ENCODE data around the gene NOC3L.

The NOC3L gene

GRCh38 chr10:94366382-94366781, 3.6 kb upstream of the NOC3L start:
- no peaks in the 10 kb centered on the region for H3K27me3 ChIP-seq (replicated peaks; ENCODE audit: control insufficient read depth, insufficient read depth, low read length)
- no peaks in the 10 kb centered on the region for H3K36me3 ChIP-seq (ENCODE audit: control insufficient read depth, insufficient read depth, low read length)
- no peak for TF ChIP-seq CTCF (IDR thresholded peaks at IDR 0.05; ENCODE audit: insufficient read depth, low read length, poor library complexity, severe bottlenecking)
- no peak for DNase-seq (ENCODE audit: extremely low read depth, insufficient read length)
- H3K4me3 ChIP-seq (replicated peaks; ENCODE audit: low read depth, low read length), result no peak overlapping the region

- Histone ChIP-seq H3K27me3 (replicated peaks; ENCODE audit: control insufficient read depth, insufficient read depth, low read length) (no peaks in the 10 kb centered on the region), H3K36me3 (ENCODE audit: control insufficient read depth, insufficient read depth, low read length) (no peaks in the 10 kb centered on the region), H3K4me3 (replicated peaks; ENCODE audit: low read depth, low read length) (no peak overlapping the region)
- no peak for TF ChIP-seq CTCF (IDR thresholded peaks at IDR 0.05; ENCODE audit: insufficient read depth, low read length, poor library complexity, severe bottlenecking)
- no peak for DNase-seq (ENCODE audit: extremely low read depth, insufficient read length)
Observed at GRCh38 chr10:94364482-94364881, 1.7 kb upstream of the NOC3L start.

GRCh38 chr10:94363251-94363565, 469 bp upstream of the NOC3L start:
- no peak for TF ChIP-seq CTCF (IDR thresholded peaks at IDR 0.05; ENCODE audit: insufficient read depth, low read length, poor library complexity, severe bottlenecking)
- Histone ChIP-seq H3K4me3 (replicated peaks; ENCODE audit: low read depth, low read length) (peak overlapping the region; percentile 73), H3K36me3 (ENCODE audit: control insufficient read depth, insufficient read depth, low read length) (no peaks in the 10 kb centered on the region), H3K27me3 (replicated peaks; ENCODE audit: control insufficient read depth, insufficient read depth, low read length) (no peaks in the 10 kb centered on the region)
- DNase-seq (ENCODE audit: extremely low read depth, insufficient read length), result no peak

- TF ChIP-seq CTCF (IDR thresholded peaks at IDR 0.05; ENCODE audit: insufficient read depth, low read length, poor library complexity, severe bottlenecking), result no peak
- DNase-seq (ENCODE audit: extremely low read depth, insufficient read length), result no peak
- Histone ChIP-seq H3K27me3 (replicated peaks; ENCODE audit: control insufficient read depth, insufficient read depth, low read length) (no peaks in the 10 kb centered on the region), H3K4me3 (replicated peaks; ENCODE audit: low read depth, low read length) (peak overlapping the region; percentile 73), H3K36me3 (ENCODE audit: control insufficient read depth, insufficient read depth, low read length) (no peaks in the 10 kb centered on the region; the same call in 1 of the 2 replicates)
Observed at GRCh38 chr10:94361171-94361794, 1.5 kb downstream of the NOC3L start.

- no peaks in the 10 kb centered on the region for H3K27me3 ChIP-seq (replicated peaks; ENCODE audit: control insufficient read depth, insufficient read depth, low read length)
- no peak overlapping the region for H3K4me3 ChIP-seq (replicated peaks; ENCODE audit: low read depth, low read length)
- no peak for TF ChIP-seq CTCF (IDR thresholded peaks at IDR 0.05; ENCODE audit: insufficient read depth, low read length, poor library complexity, severe bottlenecking)
- peaks cover 1% of the 10 kb centered on the region; the same call in 1 of the 2 replicates for H3K36me3 ChIP-seq (ENCODE audit: control insufficient read depth, insufficient read depth, low read length)
- DNase-seq (ENCODE audit: extremely low read depth, insufficient read length), result no peak
Observed at GRCh38 chr10:94358480-94358879, 4.3 kb downstream of the NOC3L start.

- H3K36me3 ChIP-seq (ENCODE audit: control insufficient read depth, insufficient read depth, low read length), result peaks cover 3% of the 10 kb centered on the region; the same call in 1 of the 2 replicates
- no peaks in the 10 kb centered on the region for H3K27me3 ChIP-seq (replicated peaks; ENCODE audit: control insufficient read depth, insufficient read depth, low read length)
- no peak overlapping the region for H3K4me3 ChIP-seq (replicated peaks; ENCODE audit: low read depth, low read length)
- no peak for TF ChIP-seq CTCF (IDR thresholded peaks at IDR 0.05; ENCODE audit: insufficient read depth, low read length, poor library complexity, severe bottlenecking)
- DNase-seq (ENCODE audit: extremely low read depth, insufficient read length), result no peak
Observed at GRCh38 chr10:94357193-94357592, 5.5 kb downstream of the NOC3L start.

All from GM06990 (cell line).